HepG2 (cell line): Measurements from ENCODE around the gene ACVRL1. TPM values are rescaled to one million over a fixed set of nuclear protein-coding genes. Genes with fewer than 3 reads are reported as not detected.
A peak's percentile ranks its signal among the peaks of the same experiment; 100 is the strongest.

Experiments used
- ATAC-seq: fragments of 200-7000 bp; cut with Tn5 transposase; 3 replicates; pipeline ENCODE4 v1.9.1; 2020; ENCODE audit warnings: mild to moderate bottlenecking, moderate library complexity
- BruUV-seq: library from RNA; stranded (reverse); fragments of 400-500 nt; replicated peaks from 2 replicates; lab custom pipeline; 2021; lab: Mats Ljungman, UMichigan
- CTCF ChIA-PET: fragments of 300-600 bp; formaldehyde crosslinking; extraction: SDS; loops from one replicate; lab custom pipeline; 2021; ENCODE audit warnings: low total read pairs, inconsistent platforms, low intra/inter-chr PET ratio; lab: Yijun Ruan, JAX
- POLR2A ChIA-PET: fragments of 350-600 bp; sonication (Branson Sonifier 250); formaldehyde crosslinking; loops from one replicate; lab custom pipeline; 2020; ENCODE audit warnings: antibody characterized with exemption, inconsistent platforms; lab: Yijun Ruan, JAX
- DNase-seq: peaks from one replicate; pipeline ENCODE4 v3.0.0-alpha.2; 2015; ENCODE audit warnings: low spot score
- FAIRE-seq: peaks from 3 replicates; lab custom pipeline; 2011; peaks lifted over from hg19 to GRCh38; lab: Jason Lieb, UNC
- H2AFZ ChIP-seq: one replicate; pipeline ENCODE4 v1.6.1; 2011; ENCODE audit warnings: low read length, inconsistent platforms
- H3K27ac ChIP-seq: fragments of 300-600 bp; 3 replicates; pipeline ENCODE4 v1.8.0; 2011; ENCODE audit warnings: mixed run types, mild to moderate bottlenecking, mixed read lengths, low read length, inconsistent platforms; ENCODE audit not compliant: insufficient read depth; ENCODE audit errors: extremely low read length
- H3K27me3 ChIP-seq, 2 experiments: fragments of 200-600 bp in 1 of 2; 2 replicates in 1 of 2; 3 replicates in 1 of 2; pipeline versions ENCODE4 v1.6.0 to v1.8.0; 2011; ENCODE audit warnings: low read length in 2 of 2, mild to moderate bottlenecking in 2 of 2, moderate library complexity in 2 of 2, inconsistent platforms in 1 of 2; ENCODE audit not compliant: insufficient read depth in 2 of 2, control insufficient read depth in 1 of 2
- H3K36me3 ChIP-seq, 2 experiments: fragments of 200-600 bp in 1 of 2; replicated peaks in 1 of 2; 2 replicates in 1 of 2; 3 replicates in 1 of 2; pipeline versions ENCODE4 v1.5.1 to v1.8.0; 2011; ENCODE audit warnings: low read length in 2 of 2, inconsistent platforms in 1 of 2; ENCODE audit not compliant: insufficient read depth in 2 of 2, control insufficient read depth in 1 of 2
- H3K4me1 ChIP-seq: 2 replicates; pipeline ENCODE4 v1.5.1; 2012; ENCODE audit warnings: low read length, inconsistent platforms; ENCODE audit not compliant: insufficient read depth
- H3K4me2 ChIP-seq: 2 replicates; pipeline ENCODE4 v1.6.0; 2011; ENCODE audit warnings: low read depth, low read length, inconsistent platforms
- H3K4me3 ChIP-seq, 3 experiments: fragments of 200-600 bp in 1 of 3; sonication (generic), shearing (Covaris generic) in 1 of 3; replicated peaks in 1 of 3; 2 replicates each; pipeline ENCODE4 v1.5.1; 2011 to 2016; ENCODE audit warnings: low read length in 3 of 3, inconsistent platforms in 2 of 3, low read depth in 2 of 3, mild to moderate bottlenecking in 2 of 3, control low read depth in 1 of 3, mixed read lengths in 1 of 3; ENCODE audit not compliant: insufficient read depth in 1 of 3
- H3K79me2 ChIP-seq: one replicate; pipeline ENCODE4 v1.6.1; 2011; ENCODE audit warnings: low read length, inconsistent platforms; ENCODE audit not compliant: insufficient read depth
- H3K9ac ChIP-seq: 2 replicates; pipeline ENCODE4 v1.6.0; 2011; ENCODE audit warnings: mild to moderate bottlenecking, low read depth, low read length, inconsistent platforms; ENCODE audit not compliant: insufficient read depth
- H3K9me3 ChIP-seq: 2 replicates; pipeline ENCODE4 v1.5.1; 2012; ENCODE audit warnings: mild to moderate bottlenecking, low read length
- H4K20me1 ChIP-seq: 2 replicates; pipeline ENCODE4 v1.6.0; 2011; ENCODE audit warnings: inconsistent platforms, mild to moderate bottlenecking, low read length, moderate library complexity; ENCODE audit not compliant: insufficient read depth
- ARID4A ChIP-seq: sonication (generic); formaldehyde crosslinking; IDR thresholded peaks from 2 replicates; pipeline ENCODE4 v1.5.0; 2020; ENCODE audit warnings: mild to moderate bottlenecking, missing genetic modification reagents, borderline replicate concordance
- CTCF ChIP-seq: sonication (generic); formaldehyde crosslinking; IDR thresholded peaks from 2 replicates; pipeline ENCODE4 v1.5.0; 2020; ENCODE audit warnings: mild to moderate bottlenecking, missing genetic modification reagents, moderate library complexity
- HOXA5 ChIP-seq: sonication (generic); formaldehyde crosslinking; IDR thresholded peaks from 2 replicates; pipeline ENCODE4 v1.4.0; 2020; ENCODE audit warnings: missing genetic modification reagents
- PLRG1 ChIP-seq: fragments of 450-650 bp; conservative IDR thresholded peaks from 2 replicates; pipeline ENCODE4 v1.6.1; 2016
- SKIL ChIP-seq: sonication (generic); formaldehyde crosslinking; IDR thresholded peaks from 2 replicates; pipeline ENCODE4 v1.8.0; 2022; ENCODE audit warnings: missing genetic modification reagents, mild to moderate bottlenecking, moderate library complexity, borderline replicate concordance
- STAG1 ChIP-seq: sonication (generic); formaldehyde crosslinking; IDR thresholded peaks from 2 replicates; pipeline ENCODE4 v1.4.0; 2020; ENCODE audit warnings: missing genetic modification reagents
- ZEB1 ChIP-seq: IDR thresholded peaks from 2 replicates; pipeline ENCODE4 v1.6.1; 2012; ENCODE audit warnings: mild to moderate bottlenecking, low read depth, inconsistent platforms; ENCODE audit not compliant: insufficient replicate concordance
- ZNF3 ChIP-seq: IDR thresholded peaks from 2 replicates; pipeline ENCODE4 v1.7.0; 2017; ENCODE audit warnings: inconsistent platforms
- WGBS: methylation state at CpG from one replicate; pipeline ENCODE4 v1.1.6; 2017; ENCODE audit warnings: low lambda C conversion rate; 5-methylcytosine and 5-hydroxymethylcytosine counted together
- in situ Hi-C: cut with HindIII; loops from 2 replicates; pipeline ENCODE4 v1.10.0; 2017; ENCODE audit warnings: low pct_unique_long_range_greater_than_20kb; ENCODE audit not compliant: extremely low pct_ligation_motif_present
- intact Hi-C: fragments of 100-400 bp; cut with micrococcal nuclease; formaldehyde crosslinking; loops from one replicate; pipeline ENCODE4 v1.10.0; 2022; ENCODE audit not compliant: unreplicated experiment
- polyA plus RNA-seq, 8 experiments: library from polyadenylated mRNA; depleted of rRNA in 3 of 8; stranded (reverse) in 7 of 8; unstranded in 1 of 8; fragments of >200 nt; fragmentation: Illumina TruSeq in 4 of 8; extraction: Trizol in 4 of 8; gene quantifications; 2 replicates each; pipeline versions ENCODE4 v1.2.1 to v1.2.3, GENCODE V29; 2011 to 2016; ENCODE audit warnings: low read depth in 4 of 8, missing spikeins in 1 of 8, mixed read lengths in 1 of 8; ENCODE audit not compliant: insufficient read depth in 1 of 8
- total RNA-seq, 5 experiments: library from RNA; depleted of rRNA; stranded (reverse); fragments of >200 nt; fragmentation: Illumina TruSeq; extraction: Trizol; gene quantifications; 2 replicates each; pipeline ENCODE4 v1.2.3, GENCODE V29; 2016; ENCODE audit warnings: low read depth in 1 of 5

The ACVRL1 gene
- total and polyA plus RNA-seq, 2 of the 13 experiments (the other 11 are each of a cell fraction or from before 2014, with no cell fraction given) = not detected

GRCh38 chr12:51891843-51892242 lies 15.5 kb upstream of the ACVRL1 start:
- CTCF ChIA-PET = interaction anchor here (1.2 to 1.3 kb wide), 2 partner anchors 88 to 129 kb away, joined by 3 to 4 read pairs; no protein-coding TSS in a partner anchor
- no peak overlapping the region for H3K4me3 ChIP-seq
- no peak overlapping the region for H3K9ac ChIP-seq
- intact Hi-C loops (loop anchor here (1.0 kb wide), 1 partner anchor 32 kb away; no protein-coding TSS in a partner anchor), in situ Hi-C loops (loop anchor here (10.0 kb wide), 1 partner anchor 93 kb away; no protein-coding TSS in a partner anchor)
- TF ChIP-seq ZEB1 (no peak), CTCF (CRISPR knock-in tag) (peak; percentile 17; the same call in 1 of the 2 replicates), STAG1 (CRISPR knock-in tag) (peak; percentile 18; the same call in 1 of the 2 replicates)
- no peak overlapping the region for H3K4me2 ChIP-seq
- no peak for ATAC-seq
- no peak overlapping the region for H2AFZ ChIP-seq
- BruUV-seq = no TSS peak
- H4K20me1 ChIP-seq = no peaks in the 10 kb centered on the region
- peaks cover 22% of the 10 kb centered on the region; the same call in 1 of the 2 replicates for H3K4me1 ChIP-seq
- H3K36me3 ChIP-seq = no peaks in the 10 kb centered on the region
- H3K27me3 ChIP-seq = peaks cover 7 to 22% of the 10 kb centered on the region in 2 experiments; a peak in 4 of 5 replicates
- H3K27ac ChIP-seq = no peak overlapping the region
- no peaks in the 10 kb centered on the region for H3K79me2 ChIP-seq
- no peaks in the 10 kb centered on the region for H3K9me3 ChIP-seq
- POLR2A ChIA-PET = no interaction called here
- DNase-seq = no peak
- no peak for FAIRE-seq

GRCh38 chr12:51893786-51894185 lies 13.5 kb upstream of the ACVRL1 start:
- ChIA-PET CTCF (no interaction called here), POLR2A (no interaction called here)
- in situ Hi-C loops (loop anchor here (10.0 kb wide), 1 partner anchor 91 kb away; no protein-coding TSS in a partner anchor), intact Hi-C loops (no loop called here)
- no peak overlapping the region for H3K9ac ChIP-seq
- H4K20me1 ChIP-seq = no peaks in the 10 kb centered on the region
- no peak overlapping the region for H2AFZ ChIP-seq
- H3K4me2 ChIP-seq = no peak overlapping the region
- H3K27ac ChIP-seq = no peak overlapping the region
- ATAC-seq (no peak), FAIRE-seq (no peak), DNase-seq (no peak)
- no peaks in the 10 kb centered on the region for H3K36me3 ChIP-seq
- peaks cover 22% of the 10 kb centered on the region; the same call in 1 of the 2 replicates for H3K4me1 ChIP-seq
- H3K9me3 ChIP-seq = no peaks in the 10 kb centered on the region
- 82% methylated on average over 6 of the region's 6 CpGs for WGBS
- no peaks in the 10 kb centered on the region for H3K79me2 ChIP-seq
- peaks cover 5 to 30% of the 10 kb centered on the region in 2 experiments; a peak in 4 of 5 replicates for H3K27me3 ChIP-seq
- BruUV-seq = no TSS peak
- H3K4me3 ChIP-seq = no peak overlapping the region
- TF ChIP-seq SKIL (CRISPR knock-in tag) (no peak), HOXA5 (CRISPR knock-in tag) (no peak), ZNF3 (no peak), ARID4A (CRISPR knock-in tag) (no peak), PLRG1 (no peak)
